PFSK-1 (cell line): ENCODE measurements around the gene SLC46A2.

Experiments used
- FOXP2 ChIP-seq: optimal IDR thresholded peaks from 2 replicates; pipeline ENCODE3; 2011; ENCODE audit warnings: borderline replicate concordance, control low read depth, inconsistent platforms; ENCODE audit not compliant: insufficient read depth; ENCODE audit errors: extremely low read length, extremely low read depth
- POLR2AphosphoS5 ChIP-seq: IDR thresholded peaks from 2 replicates; pipeline ENCODE4 v1.6.1; 2012; ENCODE audit warnings: low read depth, mild to moderate bottlenecking, control low read depth, low read length, moderate library complexity
- REST ChIP-seq, 2 experiments: IDR thresholded peaks; 2 replicates each; pipeline versions ENCODE4 v1.6.1 to v1.8.0; 2011 to 2012; ENCODE audit warnings: low read depth in 2 of 2, low read length in 2 of 2, control low read depth in 1 of 2, inconsistent platforms in 1 of 2, mild to moderate bottlenecking in 1 of 2, moderate library complexity in 1 of 2; ENCODE audit not compliant: insufficient read depth in 1 of 2
- SIN3A ChIP-seq: IDR thresholded peaks from 2 replicates; pipeline ENCODE4 v1.6.1; 2012; ENCODE audit warnings: mild to moderate bottlenecking, low read length, moderate library complexity, borderline replicate concordance; ENCODE audit not compliant: insufficient read depth
- TAF1 ChIP-seq: IDR thresholded peaks from 2 replicates; pipeline ENCODE4 v1.6.1; 2012; ENCODE audit warnings: low read length, control low read depth, borderline replicate concordance; ENCODE audit not compliant: insufficient read depth

SLC46A2 gene

GRCh38 chr9:112833081-112833480 is 57.6 kb downstream of the SLC46A2 start:
- TF ChIP-seq FOXP2 (no peak), POLR2AphosphoS5 (no peak), TAF1 (no peak), SIN3A (no peak), REST (IDR thresholded peaks at IDR 0.05; ENCODE audit: insufficient read depth in 1 of 2, low read depth in 2 of 2, low read length in 2 of 2) (no peak)

- TF ChIP-seq TAF1: no peak
- no peak for TF ChIP-seq SIN3A
- no peak for TF ChIP-seq POLR2AphosphoS5
- TF ChIP-seq FOXP2: no peak
- no peak for TF ChIP-seq REST (IDR thresholded peaks at IDR 0.05; ENCODE audit: insufficient read depth in 1 of 2, low read depth in 2 of 2, low read length in 2 of 2)
These were observed 58.7 kb downstream of the SLC46A2 start for GRCh38 chr9:112831969-112832368.

GRCh38 chr9:112831281-112831851 is 59.3 kb downstream of the SLC46A2 start:
- no peak for TF ChIP-seq POLR2AphosphoS5
- no peak for TF ChIP-seq FOXP2
- no peak for TF ChIP-seq REST (IDR thresholded peaks at IDR 0.05; ENCODE audit: insufficient read depth in 1 of 2, low read depth in 2 of 2, low read length in 2 of 2)
- no peak for TF ChIP-seq SIN3A
- no peak for TF ChIP-seq TAF1
